Measurements from ENCODE around the gene PRRC2B.

DNA sequence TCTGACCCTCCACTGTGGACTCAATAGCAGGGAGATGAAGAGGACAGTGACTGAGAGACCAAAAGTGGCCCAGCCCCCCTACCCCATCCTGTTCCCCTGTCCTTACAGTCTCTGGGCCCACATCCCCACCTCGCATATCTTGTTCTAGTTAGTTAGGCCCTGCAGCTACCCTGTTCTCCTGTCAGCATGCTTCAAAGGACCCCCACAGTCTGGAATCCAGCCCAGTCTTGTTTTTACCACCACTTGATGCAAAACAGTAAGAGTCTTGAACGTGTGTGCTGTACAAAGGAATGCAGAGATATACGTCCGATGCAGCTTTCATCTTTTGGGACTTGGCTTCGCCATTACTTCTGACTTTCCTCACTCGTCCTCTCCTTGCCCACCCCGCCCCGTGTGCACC lies 96.6 kb downstream of the PRRC2B start:
- TF ChIP-seq, protein P1, sequence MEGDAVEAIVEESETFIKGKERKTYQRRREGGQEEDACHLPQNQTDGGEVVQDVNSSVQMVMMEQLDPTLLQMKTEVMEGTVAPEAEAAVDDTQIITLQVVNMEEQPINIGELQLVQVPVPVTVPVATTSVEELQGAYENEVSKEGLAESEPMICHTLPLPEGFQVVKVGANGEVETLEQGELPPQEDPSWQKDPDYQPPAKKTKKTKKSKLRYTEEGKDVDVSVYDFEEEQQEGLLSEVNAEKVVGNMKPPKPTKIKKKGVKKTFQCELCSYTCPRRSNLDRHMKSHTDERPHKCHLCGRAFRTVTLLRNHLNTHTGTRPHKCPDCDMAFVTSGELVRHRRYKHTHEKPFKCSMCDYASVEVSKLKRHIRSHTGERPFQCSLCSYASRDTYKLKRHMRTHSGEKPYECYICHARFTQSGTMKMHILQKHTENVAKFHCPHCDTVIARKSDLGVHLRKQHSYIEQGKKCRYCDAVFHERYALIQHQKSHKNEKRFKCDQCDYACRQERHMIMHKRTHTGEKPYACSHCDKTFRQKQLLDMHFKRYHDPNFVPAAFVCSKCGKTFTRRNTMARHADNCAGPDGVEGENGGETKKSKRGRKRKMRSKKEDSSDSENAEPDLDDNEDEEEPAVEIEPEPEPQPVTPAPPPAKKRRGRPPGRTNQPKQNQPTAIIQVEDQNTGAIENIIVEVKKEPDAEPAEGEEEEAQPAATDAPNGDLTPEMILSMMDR (IDR thresholded peaks at IDR 0.05), result no peak
- TF ChIP-seq POLR2A (IDR thresholded peaks at IDR 0.05), result no peak
